GM21786 (cell line): Measurements from ENCODE around the gene STUM.
"Not testable (repeated sequence)": the region's sequence is repeated elsewhere in the genome, so short reads cannot be mapped to it uniquely, and the experiment has no call there.

Experiments
- ATAC-seq: cut with Tn5 transposase; IDR thresholded peaks from one replicate; pipeline ENCODE4 v1.9.1; 2021; ENCODE audit not compliant: unreplicated experiment

STUM gene

GRCh38 chr1:226603022-226603857 lies 54.7 kb downstream of the STUM start:
- ATAC-seq, result no peak

- no peak for ATAC-seq
Observed at GRCh38 chr1:226603858-226604559, 55.4 kb downstream of the STUM start.

GRCh38 chr1:226604560-226605317 lies 56.2 kb downstream of the STUM start:
- no peak for ATAC-seq

- ATAC-seq, result no peak
Observed at GRCh38 chr1:226605318-226605950, 56.9 kb downstream of the STUM start.

GRCh38 chr1:226606311-226607267 lies 58.0 kb downstream of the STUM start:
- no peak for ATAC-seq

- no peak for ATAC-seq
Observed at GRCh38 chr1:226607268-226607660, 58.7 kb downstream of the STUM start.

GRCh38 chr1:226607821-226608220 lies 59.3 kb downstream of the STUM start:
- ATAC-seq, result no peak

- ATAC-seq, result peak; percentile 68
Observed at GRCh38 chr1:226608699-226609505, 60.3 kb downstream of the STUM start.

GRCh38 chr1:226609836-226610455 lies 61.4 kb downstream of the STUM start:
- no peak for ATAC-seq

GRCh38 chr1:226610671-226611070 lies 62.1 kb downstream of the STUM start:
- ATAC-seq, result no peak

GRCh38 chr1:226611301-226611700 lies 62.7 kb downstream of the STUM start:
- ATAC-seq, result no peak

GRCh38 chr1:226611980-226612379 lies 63.4 kb downstream of the STUM start:
- ATAC-seq, result not testable (repeated sequence)

GRCh38 chr1:226615876-226616275 lies 67.3 kb downstream of the STUM start:
- ATAC-seq, result no peak

- ATAC-seq, result no peak
Observed at GRCh38 chr1:226616636-226617035, 68.1 kb downstream of the STUM start.

- ATAC-seq, result no peak
Observed at GRCh38 chr1:226617109-226617508, 68.5 kb downstream of the STUM start.

- not testable (repeated sequence) for ATAC-seq
Observed at GRCh38 chr1:226617719-226618118, 69.2 kb downstream of the STUM start.

GRCh38 chr1:226618380-226618779 lies 69.8 kb downstream of the STUM start:
- no peak for ATAC-seq

GRCh38 chr1:226619031-226619430 lies 70.5 kb downstream of the STUM start:
- ATAC-seq, result no peak

- ATAC-seq, result no peak
Observed at GRCh38 chr1:226622012-226622411, 73.4 kb downstream of the STUM start.
